Measurements from ENCODE around the gene MOB2.

- TF ChIP-seq POLR2A (IDR thresholded peaks at IDR 0.05; ENCODE audit: low read depth, low read length) = no peak
- no peak for TF ChIP-seq POLR2AphosphoS5 (IDR thresholded peaks at IDR 0.05; ENCODE audit: low read depth, low read length)
- TF ChIP-seq TAF1 (IDR thresholded peaks at IDR 0.05; ENCODE audit: low read depth, low read length) = no peak
- TF ChIP-seq SPI1 (IDR thresholded peaks at IDR 0.05; ENCODE audit: low read depth, low read length) = no peak
- TF ChIP-seq POU2F2 (IDR thresholded peaks at IDR 0.05; ENCODE audit: low read depth, low read length) = no peak
Measured at GRCh38 chr11:1437500-1437899, 49.1 kb downstream of the MOB2 start.
